ENCODE data around the gene KIAA1328.

DNA sequence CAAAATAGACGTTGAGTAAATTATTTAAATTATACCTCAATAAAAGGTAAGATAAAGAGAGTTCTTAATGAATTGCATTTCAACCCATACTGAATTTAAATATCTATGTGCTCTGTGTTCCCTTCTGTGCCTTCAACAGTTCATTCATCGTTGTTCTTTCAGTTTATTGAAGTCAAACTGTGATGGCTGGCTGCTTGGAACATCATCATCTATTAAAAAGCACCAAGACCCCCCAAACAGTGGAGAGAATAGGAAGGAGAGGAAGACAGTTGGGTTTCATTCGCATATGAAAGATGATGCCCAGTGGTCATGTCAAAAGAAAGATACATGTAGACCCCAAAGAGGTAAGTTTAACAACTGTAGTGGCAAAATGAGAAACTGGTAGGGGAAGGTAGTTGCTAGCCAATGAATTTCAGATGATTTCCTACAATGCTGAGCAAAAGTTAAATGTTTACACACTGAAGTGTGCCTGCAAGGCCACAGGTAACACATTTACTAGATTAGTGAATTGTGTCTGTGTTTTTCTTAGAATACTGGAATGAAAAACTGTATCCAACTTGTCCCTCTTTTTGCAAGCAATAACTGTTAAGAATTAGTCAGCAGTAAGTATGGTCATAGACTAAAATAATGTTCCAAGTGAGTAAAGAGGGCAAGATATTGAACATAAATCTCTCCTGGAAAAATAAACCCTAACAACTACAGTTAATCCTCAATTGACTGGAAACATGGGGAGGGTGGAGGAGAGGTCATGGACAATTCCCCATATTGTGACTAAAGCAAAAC, 331.3 kb downstream of the KIAA1328 start:
- TF ChIP-seq, protein P1, sequence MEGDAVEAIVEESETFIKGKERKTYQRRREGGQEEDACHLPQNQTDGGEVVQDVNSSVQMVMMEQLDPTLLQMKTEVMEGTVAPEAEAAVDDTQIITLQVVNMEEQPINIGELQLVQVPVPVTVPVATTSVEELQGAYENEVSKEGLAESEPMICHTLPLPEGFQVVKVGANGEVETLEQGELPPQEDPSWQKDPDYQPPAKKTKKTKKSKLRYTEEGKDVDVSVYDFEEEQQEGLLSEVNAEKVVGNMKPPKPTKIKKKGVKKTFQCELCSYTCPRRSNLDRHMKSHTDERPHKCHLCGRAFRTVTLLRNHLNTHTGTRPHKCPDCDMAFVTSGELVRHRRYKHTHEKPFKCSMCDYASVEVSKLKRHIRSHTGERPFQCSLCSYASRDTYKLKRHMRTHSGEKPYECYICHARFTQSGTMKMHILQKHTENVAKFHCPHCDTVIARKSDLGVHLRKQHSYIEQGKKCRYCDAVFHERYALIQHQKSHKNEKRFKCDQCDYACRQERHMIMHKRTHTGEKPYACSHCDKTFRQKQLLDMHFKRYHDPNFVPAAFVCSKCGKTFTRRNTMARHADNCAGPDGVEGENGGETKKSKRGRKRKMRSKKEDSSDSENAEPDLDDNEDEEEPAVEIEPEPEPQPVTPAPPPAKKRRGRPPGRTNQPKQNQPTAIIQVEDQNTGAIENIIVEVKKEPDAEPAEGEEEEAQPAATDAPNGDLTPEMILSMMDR (IDR thresholded peaks at IDR 0.05) = no peak
- TF ChIP-seq POLR2A (IDR thresholded peaks at IDR 0.05) (no peak), POLR2AphosphoS5 (IDR thresholded peaks at IDR 0.05) (no peak)

All from stomach (tissue), 4 donors.